Measurements from ENCODE around the gene MAGEB2.
"Not testable (repeated sequence)": the region's sequence is repeated elsewhere in the genome, so short reads cannot be mapped to it uniquely, and the experiment has no call there.

The MAGEB2 gene, protein sequence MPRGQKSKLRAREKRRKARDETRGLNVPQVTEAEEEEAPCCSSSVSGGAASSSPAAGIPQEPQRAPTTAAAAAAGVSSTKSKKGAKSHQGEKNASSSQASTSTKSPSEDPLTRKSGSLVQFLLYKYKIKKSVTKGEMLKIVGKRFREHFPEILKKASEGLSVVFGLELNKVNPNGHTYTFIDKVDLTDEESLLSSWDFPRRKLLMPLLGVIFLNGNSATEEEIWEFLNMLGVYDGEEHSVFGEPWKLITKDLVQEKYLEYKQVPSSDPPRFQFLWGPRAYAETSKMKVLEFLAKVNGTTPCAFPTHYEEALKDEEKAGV

DNA sequence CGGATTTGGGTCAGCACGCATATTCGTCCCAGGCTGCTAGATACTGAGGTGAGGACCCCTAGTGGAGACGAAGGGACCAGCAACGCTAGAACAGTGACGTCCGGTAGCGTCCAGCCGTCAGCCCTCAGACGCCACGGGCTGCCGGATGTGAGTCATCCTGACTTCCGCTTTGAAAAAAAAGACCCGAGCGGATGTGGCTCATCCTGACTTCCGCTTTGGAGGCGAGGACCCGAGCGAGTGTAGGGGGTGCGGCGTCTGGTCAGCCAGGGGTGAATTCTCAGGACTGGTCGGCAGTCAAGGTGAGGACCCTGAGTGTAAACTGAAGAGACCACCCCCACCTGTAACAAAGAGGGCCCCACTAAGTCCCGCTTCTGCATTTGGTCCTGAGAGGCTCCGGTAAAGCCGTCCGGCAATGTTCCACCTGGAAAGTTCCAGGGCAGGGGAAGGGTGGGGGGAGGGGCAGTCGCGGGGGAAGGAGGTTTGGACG is at the start of gene MAGEB2:
MAGEB2 (plus strand) TSS at position 207 of the 487 bp plus-strand sequence. CDS start 3,018 bp downstream, outside the sequence.
- DNase-seq (ENCODE audit: low read depth) = no peak

DNA sequence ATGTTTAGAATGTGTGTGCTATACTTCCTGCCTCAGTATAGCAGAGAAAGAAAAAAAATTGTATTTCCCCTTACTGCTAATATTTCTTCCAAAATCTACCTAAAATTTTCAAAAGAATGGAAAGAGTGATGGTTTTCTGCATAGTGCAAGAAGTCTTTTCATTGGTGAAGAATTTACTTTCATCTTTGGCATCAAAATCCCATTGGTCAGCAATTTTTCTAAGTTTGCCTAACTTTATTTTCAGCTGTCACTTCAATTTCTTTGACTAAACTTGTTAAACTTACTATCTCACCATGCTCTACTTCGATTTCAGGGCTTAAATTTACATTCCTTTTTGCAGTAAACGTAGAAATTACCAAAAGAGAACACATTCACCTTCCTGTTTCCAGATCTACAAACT is 44.5 kb upstream of the MAGEB2 start:
- no peak for DNase-seq (ENCODE audit: low read depth)

DNA sequence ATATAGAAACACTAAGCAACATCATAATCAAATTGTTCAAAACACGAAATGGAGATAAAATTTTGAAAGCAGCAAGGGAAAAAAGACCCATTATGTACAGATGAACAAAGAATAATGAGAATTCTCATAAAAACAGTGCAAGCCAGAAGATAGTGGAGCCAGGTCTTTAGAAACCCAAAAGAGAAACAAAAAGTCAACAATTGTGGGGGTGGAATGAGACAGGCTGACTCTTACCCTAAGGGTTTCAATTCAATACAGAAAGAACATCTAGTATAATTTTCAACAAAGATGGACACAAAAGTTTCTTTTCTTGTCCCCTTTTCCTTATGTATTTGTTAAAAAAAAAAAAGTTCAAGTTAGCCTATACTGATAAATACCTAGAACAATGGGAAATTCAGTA is 34.0 kb upstream of the MAGEB2 start:
- DNase-seq (ENCODE audit: low read depth) = no peak

DNA sequence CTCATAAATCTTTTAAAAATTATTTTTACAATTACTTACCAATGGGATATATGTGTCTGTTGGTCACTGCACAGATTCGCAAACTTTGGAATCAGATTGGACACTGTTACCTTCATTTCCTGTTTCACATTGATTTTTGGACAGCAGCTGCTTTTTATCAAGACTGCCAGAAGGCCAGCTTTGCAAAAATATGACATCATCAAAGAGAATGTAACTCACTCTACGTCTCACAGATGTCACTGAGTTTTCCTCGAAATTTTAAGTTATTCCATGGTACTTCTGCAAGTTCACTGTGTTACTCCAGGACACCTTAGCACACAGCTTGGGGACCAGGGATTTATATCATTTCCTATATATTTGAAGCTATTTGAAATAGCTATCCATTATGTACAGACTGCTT is 31.8 kb upstream of the MAGEB2 start:
- no peak for DNase-seq (ENCODE audit: low read depth)

DNA sequence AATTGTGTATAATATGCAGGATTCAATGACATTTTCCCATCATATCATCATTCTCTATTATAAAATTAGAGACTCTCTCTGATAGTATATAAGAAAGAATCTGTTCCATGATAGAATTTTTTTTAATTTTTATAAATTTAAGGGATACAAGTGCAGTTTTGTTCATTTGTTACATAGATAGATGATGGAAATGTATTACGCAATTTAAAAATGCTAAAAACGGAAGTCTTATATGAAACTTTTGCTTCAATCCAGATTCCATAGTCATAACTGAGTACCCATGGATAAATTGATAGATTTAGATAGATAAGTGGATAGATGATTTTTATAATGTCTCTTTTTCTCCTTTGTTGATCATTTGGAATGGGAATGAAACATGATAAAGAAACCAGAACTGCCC is 24.9 kb upstream of the MAGEB2 start:
- DNase-seq (ENCODE audit: low read depth) = no peak

DNA sequence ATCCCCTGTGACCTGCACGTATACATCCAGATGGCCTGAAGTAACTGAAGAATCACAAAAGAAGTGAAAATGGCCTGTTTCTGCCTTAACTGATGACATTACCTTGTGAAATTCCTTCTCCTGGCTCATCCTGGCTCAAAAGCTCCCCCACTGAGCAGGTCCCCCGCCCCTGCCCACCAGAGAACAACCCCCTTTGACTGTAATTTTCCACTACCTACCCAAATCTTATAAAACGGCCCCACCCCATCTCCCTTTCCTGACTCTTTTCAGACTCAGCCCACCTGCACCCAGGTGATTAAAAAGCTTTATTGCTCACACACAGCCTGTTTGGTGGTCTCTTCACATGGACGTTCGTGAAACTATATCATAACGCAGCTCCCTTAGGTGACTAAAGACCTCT is 21.5 kb upstream of the MAGEB2 start:
- DNase-seq (ENCODE audit: low read depth) = not testable (repeated sequence)

DNA sequence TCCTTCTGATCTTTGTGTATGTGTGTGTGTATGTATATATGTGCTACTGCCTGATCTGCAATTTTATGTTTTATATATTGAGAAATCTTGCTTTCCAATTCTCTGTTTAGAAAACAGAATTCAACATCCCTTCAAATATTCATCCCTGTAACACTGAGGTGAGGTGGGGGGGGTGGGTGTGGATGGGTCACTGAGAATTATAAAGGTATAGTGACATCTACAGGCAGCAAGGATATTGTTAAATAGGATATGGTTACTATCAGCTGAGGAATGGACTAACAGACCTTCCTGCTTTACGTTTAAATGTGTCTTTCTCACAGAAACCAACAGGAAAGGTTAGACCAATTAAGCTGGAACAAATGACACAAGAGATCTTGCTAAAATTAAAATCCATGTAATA is 19.0 kb upstream of the MAGEB2 start:
- DNase-seq (ENCODE audit: low read depth) = no peak

DNA sequence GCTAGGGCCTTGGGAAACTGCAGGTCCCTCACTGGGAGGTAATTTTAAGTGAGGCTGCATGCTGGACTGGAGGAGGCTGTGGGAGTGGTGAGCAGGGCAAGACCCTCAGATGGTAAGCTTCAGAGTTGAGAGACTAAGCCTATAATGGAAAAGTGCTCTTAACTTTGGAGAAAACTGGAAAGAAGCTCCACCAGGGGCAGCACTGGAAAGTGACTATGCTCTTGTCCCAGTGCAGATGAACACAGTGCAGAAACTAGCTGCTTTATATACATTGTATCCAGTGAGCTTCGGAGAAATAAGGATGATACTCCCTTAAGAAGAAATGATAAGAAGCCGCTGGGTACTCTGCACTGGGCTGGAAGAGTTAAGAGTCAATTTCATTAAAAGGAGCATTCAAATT is 3.2 kb upstream of the MAGEB2 start:
- no peak for DNase-seq (ENCODE audit: low read depth)

DNA sequence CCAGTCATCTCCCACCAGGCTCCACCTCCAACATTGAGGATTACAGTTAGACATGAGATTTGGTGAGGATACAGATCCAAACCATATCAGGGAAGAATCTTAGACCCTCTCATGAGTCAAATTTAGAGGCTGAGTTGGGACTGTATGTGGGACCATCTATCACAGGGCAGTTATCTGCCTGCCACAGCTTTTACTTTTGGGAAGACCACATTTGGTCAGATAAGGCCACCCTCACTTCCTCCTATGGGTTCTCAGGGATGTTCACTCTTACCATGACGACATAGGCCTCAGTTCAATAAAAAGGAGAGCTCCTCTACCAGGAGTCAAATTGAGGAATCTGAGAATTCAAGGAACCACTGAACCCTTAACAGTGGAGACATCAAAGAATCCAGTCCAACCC is 2.1 kb downstream of the MAGEB2 start:
- DNase-seq (ENCODE audit: low read depth) = no peak

DNA sequence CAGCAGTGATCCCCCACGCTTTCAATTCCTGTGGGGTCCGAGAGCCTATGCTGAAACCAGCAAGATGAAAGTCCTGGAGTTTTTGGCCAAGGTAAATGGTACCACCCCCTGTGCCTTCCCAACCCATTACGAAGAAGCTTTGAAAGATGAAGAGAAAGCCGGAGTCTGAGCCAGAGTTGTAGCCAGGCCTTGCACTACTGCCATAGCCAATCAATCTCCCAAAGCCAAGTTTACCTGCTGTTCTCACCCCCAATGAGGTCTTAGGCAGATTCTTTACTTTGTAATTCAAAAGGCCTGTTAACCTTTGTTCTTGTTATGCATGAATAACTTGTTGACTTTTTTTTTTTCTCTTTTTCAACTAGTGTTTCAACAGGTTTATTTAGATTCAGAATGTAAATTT is 4.0 kb downstream of the MAGEB2 start:
- no peak for DNase-seq (ENCODE audit: low read depth)

DNA sequence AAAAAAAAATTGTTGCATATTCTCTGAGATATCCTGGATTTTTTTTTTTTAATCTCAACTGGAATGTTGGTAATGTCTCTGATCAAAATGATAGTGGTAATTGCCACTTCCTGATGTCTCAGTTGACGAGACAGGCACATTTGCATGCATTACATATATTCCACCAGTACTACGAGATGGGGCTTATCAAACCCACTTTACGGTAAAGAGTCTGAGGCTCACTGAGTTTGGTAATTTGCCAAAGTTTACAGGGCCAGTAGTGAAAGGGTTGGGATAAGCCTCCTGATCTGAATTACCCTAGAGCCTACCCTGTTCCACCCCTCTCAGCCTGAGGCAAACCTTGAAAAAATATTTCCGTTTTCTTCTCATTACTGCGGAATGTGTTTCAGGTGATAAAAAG is 5.3 kb downstream of the MAGEB2 start:
- DNase-seq (ENCODE audit: low read depth) = no peak

DNA sequence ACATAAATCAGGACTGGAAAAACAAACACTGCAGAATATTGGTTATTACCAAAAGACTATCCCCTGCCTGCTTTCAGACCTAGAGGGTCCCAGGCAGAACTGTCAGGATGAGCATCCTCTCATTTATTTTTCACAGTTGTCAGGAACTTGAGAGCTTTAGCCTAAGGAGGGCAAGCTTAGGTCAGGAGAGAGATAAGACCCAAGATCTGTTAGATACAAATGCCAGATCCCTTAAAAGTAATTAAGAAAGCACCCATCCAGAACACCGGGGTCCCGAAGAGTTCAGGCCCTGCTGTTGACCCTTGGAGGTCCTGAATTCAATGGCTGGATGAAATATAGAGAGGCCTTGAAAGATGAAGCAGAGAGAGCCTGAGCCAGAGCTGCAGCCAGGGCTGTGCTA is 9.2 kb downstream of the MAGEB2 start:
- no peak for DNase-seq (ENCODE audit: low read depth)

DNA sequence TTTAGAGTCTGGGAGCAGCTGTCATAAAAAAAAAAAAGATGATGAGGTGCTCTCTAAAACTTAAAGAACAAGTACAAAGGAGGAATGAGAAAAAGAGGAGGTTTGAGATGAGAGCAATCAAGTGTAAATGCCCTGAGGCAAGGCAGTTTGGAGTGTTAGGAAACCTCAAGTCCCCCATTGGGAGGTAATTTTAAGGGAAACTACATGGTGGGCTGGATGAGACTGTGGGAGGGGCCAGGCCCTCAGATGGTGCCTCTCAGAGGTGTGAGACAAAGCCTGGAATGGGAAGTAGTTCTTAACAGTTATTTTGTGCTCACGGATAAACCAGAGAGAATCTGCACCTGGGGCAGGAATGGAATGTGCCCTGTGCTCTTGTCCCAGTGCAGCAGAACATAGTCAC is 13.2 kb downstream of the MAGEB2 start:
- DNase-seq (ENCODE audit: low read depth) = no peak

DNA sequence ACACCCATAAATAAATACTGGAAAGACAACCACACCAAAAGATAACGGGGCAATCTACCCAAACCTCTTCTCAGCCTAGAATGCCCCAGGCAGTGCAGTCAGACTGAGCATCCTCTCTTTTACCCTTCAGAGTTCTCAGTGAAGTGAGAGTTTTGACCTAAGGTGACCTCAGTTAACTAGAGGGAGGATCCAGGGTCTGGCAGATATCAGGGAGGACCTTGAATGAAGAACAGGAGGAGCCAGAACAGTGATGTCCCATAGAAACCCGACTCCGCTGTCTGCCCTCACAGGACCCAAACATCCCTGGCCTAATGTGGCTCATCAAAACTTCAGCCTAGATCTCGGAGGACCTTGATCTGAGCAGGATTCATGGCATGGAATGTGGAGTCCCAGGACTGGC is 15.0 kb downstream of the MAGEB2 start, which contains the start of gene MAGEB3:
MAGEB3 (plus strand) TSS at position 263 of the 400 bp plus-strand sequence. CDS start 5,268 bp downstream, outside the sequence.
- DNase-seq (ENCODE audit: low read depth) = no peak

DNA sequence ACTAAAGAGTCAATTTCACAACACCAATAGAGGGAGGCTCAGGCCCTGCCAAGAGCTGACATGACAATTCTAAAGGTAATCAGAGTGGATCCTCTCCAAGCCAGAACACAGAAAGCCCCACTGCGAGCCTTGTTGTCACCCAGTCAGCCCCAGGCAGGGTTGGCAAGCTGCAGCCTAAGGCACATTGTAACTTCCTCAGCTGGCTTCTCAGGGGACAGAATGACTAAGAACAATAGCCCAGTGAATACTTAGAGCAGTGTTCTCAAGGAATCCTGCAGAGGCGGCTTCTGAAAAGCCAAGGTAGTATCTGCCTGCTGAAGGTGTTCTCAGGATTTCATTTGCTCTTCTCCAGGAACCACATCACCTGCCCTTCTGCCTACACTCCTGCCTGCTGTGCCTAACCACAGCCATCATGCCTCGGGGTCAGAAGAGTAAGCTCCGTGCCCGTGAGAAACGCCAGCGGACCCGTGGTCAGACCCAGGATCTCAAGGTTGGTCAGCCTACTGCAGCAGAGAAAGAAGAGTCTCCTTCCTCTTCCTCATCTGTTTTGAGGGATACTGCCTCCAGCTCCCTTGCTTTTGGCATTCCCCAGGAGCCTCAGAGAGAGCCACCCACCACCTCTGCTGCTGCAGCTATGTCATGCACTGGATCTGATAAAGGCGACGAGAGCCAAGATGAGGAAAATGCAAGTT is 26.5 kb downstream of the MAGEB2 start, which contains the start of gene MAGEB4:
MAGEB4 (plus strand) TSS at position 277 of the 692 bp plus-strand sequence; CDS start at position 413, 136 bp downstream.
- DNase-seq (ENCODE audit: low read depth) = no peak

DNA sequence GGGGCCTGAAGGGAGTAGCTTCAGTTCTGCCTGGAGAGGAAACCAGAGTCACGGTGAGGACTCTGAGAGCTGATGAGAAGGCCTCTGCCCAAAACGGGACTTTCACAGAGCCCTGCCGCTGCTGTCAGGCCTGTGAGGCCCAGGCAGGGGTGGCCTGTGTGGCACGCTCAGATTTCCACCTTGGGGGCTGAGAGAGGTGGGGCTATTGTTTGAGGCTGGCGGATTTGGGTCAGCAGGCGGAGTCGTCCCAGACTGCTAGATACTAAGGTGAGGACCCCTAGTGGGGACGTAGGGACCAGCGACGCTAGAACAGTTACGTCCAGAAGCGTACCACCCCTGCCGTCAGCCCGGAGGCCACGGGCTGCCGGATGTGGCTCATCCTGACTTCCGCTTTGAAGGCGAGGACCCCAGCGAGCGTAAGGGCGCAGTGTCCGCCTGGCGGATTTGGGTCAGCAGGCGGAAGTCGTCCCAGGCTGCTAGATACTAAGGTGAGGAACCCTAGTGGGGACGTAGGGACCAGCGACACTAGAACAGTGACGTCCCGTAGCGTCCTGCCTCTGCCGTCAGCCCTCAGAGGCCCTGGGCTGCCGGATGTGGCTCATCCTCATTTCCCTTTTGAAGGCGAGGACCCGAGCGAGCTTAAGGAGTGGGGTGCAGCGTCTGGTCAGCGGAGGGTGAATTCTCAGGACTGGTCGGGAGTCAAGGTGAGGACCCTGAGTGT is 31.6 kb downstream of the MAGEB2 start, which contains the start of gene MAGEB1:
MAGEB1 (plus strand) TSS at position 378 of the 721 bp plus-strand sequence. CDS start 3,348 bp downstream, outside the sequence.
- DNase-seq (ENCODE audit: low read depth) = no peak

DNA sequence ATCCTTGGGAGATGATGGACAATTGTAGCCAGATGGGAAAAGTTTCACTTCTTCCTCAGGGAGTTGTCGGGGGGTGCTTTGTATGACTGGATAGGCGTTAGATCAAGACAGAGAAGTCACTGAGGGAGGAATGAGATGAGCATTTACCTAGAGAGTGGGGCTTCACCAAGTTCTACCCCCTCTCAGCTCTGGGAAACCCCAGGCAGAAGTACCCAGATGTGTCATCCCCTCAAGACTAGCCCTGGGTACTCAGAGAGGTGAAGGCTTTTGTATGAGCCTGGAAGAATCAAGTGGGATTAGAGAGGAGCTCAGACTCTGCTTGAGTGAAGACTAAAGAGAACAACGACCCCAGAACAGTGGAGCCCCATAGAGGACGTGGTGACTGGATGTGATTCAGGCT is 33.5 kb downstream of the MAGEB2 start:
- DNase-seq (ENCODE audit: low read depth) = no peak

DNA sequence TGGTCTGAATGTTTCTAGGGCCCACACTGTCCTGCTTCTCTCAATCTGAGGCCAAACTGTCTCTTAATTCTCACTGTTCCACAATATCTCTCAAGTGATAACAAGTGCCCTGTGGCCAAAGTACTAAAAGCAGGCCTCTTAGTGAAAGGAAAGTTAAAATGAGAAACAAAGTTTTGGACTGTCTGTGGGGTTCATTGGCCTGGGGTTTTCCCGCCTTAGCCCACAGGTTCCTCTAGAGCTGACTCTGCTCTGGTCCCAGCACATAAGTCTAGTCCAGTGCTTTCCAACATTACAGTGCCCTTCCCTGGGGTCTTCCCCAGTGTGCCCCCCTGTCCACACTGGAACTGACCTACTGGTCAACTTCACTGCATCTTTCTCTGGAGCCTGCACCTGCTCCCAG is 37.9 kb downstream of the MAGEB2 start:
- no peak for DNase-seq (ENCODE audit: low read depth)

DNA sequence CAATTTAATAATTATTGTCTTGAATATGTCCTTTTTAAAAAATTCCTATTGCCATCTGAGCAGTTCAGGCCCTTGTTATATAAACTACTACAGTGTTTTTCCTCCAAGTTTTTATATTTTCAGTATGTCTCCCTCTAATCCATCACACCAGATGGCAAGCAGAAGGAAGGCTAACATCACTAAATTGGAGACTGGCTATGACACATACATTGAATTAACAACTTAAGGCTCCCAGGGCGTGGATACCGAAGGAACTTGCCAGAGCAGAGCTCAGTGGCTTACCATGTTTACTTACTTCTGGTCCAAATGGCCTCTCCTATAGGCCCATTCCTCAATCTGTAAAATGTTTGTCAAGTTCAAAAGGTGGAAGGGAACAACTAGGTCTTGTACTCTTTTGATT is 44.6 kb downstream of the MAGEB2 start:
- no peak for DNase-seq (ENCODE audit: low read depth)

DNA sequence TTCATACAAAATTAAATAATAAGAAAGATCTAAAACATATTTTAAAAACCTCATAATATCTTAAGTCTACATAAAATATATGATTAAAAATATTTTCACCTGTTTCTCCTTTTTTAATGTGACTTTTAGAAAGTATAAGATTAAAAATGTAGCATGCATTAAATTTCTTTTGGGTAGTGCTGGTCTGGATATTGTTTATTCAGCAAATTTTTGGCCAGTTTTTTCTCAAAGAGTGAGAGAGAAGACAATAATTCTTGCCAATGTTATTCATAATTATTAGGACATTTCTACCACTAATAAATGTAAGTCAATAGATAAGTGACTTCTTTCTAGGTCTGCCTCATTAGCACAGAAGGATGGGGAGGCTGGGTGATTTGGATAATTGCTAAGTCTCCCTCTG is 45.6 kb downstream of the MAGEB2 start:
- DNase-seq (ENCODE audit: low read depth) = no peak

DNA sequence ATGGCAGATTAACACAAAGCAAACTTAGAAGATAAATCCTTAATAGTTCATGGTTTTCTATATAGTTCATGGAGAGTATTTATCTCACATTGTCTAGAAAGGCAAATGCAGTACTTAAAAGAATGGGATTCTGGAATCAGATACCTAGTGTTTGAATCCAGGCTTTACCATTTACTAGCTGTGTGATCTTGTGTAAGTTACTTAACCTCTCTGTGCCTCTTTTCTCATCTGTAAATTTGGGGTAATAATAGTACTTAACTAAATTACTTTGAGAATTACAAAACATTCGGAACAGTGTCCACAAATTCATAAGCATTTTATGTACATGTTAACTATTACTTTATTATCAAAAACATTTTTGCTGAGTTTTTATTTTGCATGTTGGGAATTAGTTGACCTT is 47.4 kb downstream of the MAGEB2 start:
- no peak for DNase-seq (ENCODE audit: low read depth)

All from HS-27A (cell line).